HepG2 (cell line): ENCODE measurements around the gene PSMD1. TPM values are rescaled to one million over a fixed set of nuclear protein-coding genes. Genes with fewer than 3 reads are reported as not detected.
A peak's percentile ranks its signal among the peaks of the same experiment; 100 is the strongest.

Source experiments
- CBX5 ChIP-seq: sonication (generic); formaldehyde crosslinking; IDR thresholded peaks from 2 replicates; pipeline ENCODE4 v1.4.0; 2020; ENCODE audit warnings: missing genetic modification reagents, borderline replicate concordance
- ELF3 ChIP-seq: IDR thresholded peaks from 2 replicates; pipeline ENCODE4 v1.6.1; 2016; ENCODE audit warnings: missing genetic modification reagents, missing compliant biosample characterization
- FOXP1 ChIP-seq, 2 experiments: fragments of 450-650 bp in 1 of 2; IDR thresholded peaks; 2 replicates each; pipeline ENCODE4 v1.6.1; 2017 to 2018; ENCODE audit warnings: antibody characterized with exemption in 1 of 2
- NFIB ChIP-seq: sonication (generic); formaldehyde crosslinking; IDR thresholded peaks from 2 replicates; pipeline ENCODE4 v1.9.0; 2021; ENCODE audit warnings: missing genetic modification reagents, mild to moderate bottlenecking, borderline replicate concordance
- PLRG1 ChIP-seq: fragments of 450-650 bp; conservative IDR thresholded peaks from 2 replicates; pipeline ENCODE4 v1.6.1; 2016
- TBX2 ChIP-seq: sonication (generic); formaldehyde crosslinking; IDR thresholded peaks from 2 replicates; pipeline ENCODE4 v1.5.0; 2020; ENCODE audit warnings: missing genetic modification reagents, mild to moderate bottlenecking, borderline replicate concordance
- ZFX ChIP-seq: sonication (generic); formaldehyde crosslinking; IDR thresholded peaks from 2 replicates; pipeline ENCODE4 v1.4.0; 2020; ENCODE audit warnings: mild to moderate bottlenecking, low read depth, missing genetic modification reagents, moderate library complexity
- ZMYM4 ChIP-seq: sonication (generic); formaldehyde crosslinking; IDR thresholded peaks from 2 replicates; pipeline ENCODE4 v1.8.1; 2023; ENCODE audit warnings: mild to moderate bottlenecking, missing genetic modification reagents
- ZNF12 ChIP-seq: sonication (generic); formaldehyde crosslinking; IDR thresholded peaks from 2 replicates; pipeline ENCODE4 v1.5.0; 2020; ENCODE audit warnings: missing genetic modification reagents
- ZNF251 ChIP-seq: sonication (generic); formaldehyde crosslinking; IDR thresholded peaks from 2 replicates; pipeline ENCODE4 v1.9.0; 2021; ENCODE audit warnings: mild to moderate bottlenecking, missing genetic modification reagents
- ZNF329 ChIP-seq: sonication (generic); formaldehyde crosslinking; IDR thresholded peaks from 2 replicates; pipeline ENCODE4 v1.9.0; 2021; ENCODE audit warnings: low read depth, mild to moderate bottlenecking, missing genetic modification reagents
- ZNF335 ChIP-seq: sonication (generic); formaldehyde crosslinking; IDR thresholded peaks from 2 replicates; pipeline ENCODE4 v1.4.0; 2020; ENCODE audit warnings: missing genetic modification reagents
- ZNF674 ChIP-seq: sonication (generic); formaldehyde crosslinking; IDR thresholded peaks from 2 replicates; pipeline ENCODE4 v1.5.0; 2020; ENCODE audit warnings: low read depth, mild to moderate bottlenecking, missing genetic modification reagents
- ZNF75D ChIP-seq: sonication (generic); formaldehyde crosslinking; IDR thresholded peaks from 2 replicates; pipeline ENCODE4 v1.8.1; 2023; ENCODE audit warnings: missing genetic modification reagents, mild to moderate bottlenecking, borderline replicate concordance
- ZNF761 ChIP-seq: sonication (generic); formaldehyde crosslinking; conservative IDR thresholded peaks from 2 replicates; pipeline ENCODE4 v1.4.0; 2020; ENCODE audit warnings: mild to moderate bottlenecking, missing genetic modification reagents
- ZZZ3 ChIP-seq: sonication (generic); formaldehyde crosslinking; IDR thresholded peaks from 2 replicates; pipeline ENCODE4 v1.4.0; 2020; ENCODE audit warnings: missing genetic modification reagents, mild to moderate bottlenecking, borderline replicate concordance
- polyA plus RNA-seq, 8 experiments: library from polyadenylated mRNA; depleted of rRNA in 3 of 8; stranded (reverse) in 7 of 8; unstranded in 1 of 8; fragments of >200 nt; fragmentation: Illumina TruSeq in 4 of 8; extraction: Trizol in 4 of 8; gene quantifications; 2 replicates each; pipeline versions ENCODE4 v1.2.1 to v1.2.3, GENCODE V29; 2011 to 2016; ENCODE audit warnings: low read depth in 4 of 8, missing spikeins in 1 of 8, mixed read lengths in 1 of 8; ENCODE audit not compliant: insufficient read depth in 1 of 8
- total RNA-seq, 5 experiments: library from RNA; depleted of rRNA; stranded (reverse); fragments of >200 nt; fragmentation: Illumina TruSeq; extraction: Trizol; gene quantifications; 2 replicates each; pipeline ENCODE4 v1.2.3, GENCODE V29; 2016; ENCODE audit warnings: low read depth in 1 of 5
- TF ChIP-seq, protein P1 (sequence below): sonication (generic); formaldehyde crosslinking; IDR thresholded peaks from 2 replicates; pipeline ENCODE4 v1.4.0; 2020; ENCODE audit warnings: missing genetic modification reagents, low read depth, mild to moderate bottlenecking, borderline replicate concordance
- TF ChIP-seq, protein P2 (sequence below): sonication (generic); formaldehyde crosslinking; IDR thresholded peaks from 2 replicates; pipeline ENCODE4 v1.4.0; 2020; ENCODE audit warnings: mild to moderate bottlenecking, missing genetic modification reagents
- TF ChIP-seq, protein P3 (sequence below): sonication (generic); formaldehyde crosslinking; IDR thresholded peaks from 2 replicates; pipeline ENCODE4 v1.4.0; 2020; ENCODE audit warnings: missing genetic modification reagents
- TF ChIP-seq, protein P4 (sequence below): sonication (generic); formaldehyde crosslinking; IDR thresholded peaks from 2 replicates; pipeline ENCODE4 v1.5.0; 2020; ENCODE audit warnings: missing genetic modification reagents

Gene PSMD1
- total and polyA plus RNA-seq, 2 of the 13 experiments (the other 11 are each of a cell fraction or from before 2014, with no cell fraction given) = 136 to 191 TPM

DNA sequence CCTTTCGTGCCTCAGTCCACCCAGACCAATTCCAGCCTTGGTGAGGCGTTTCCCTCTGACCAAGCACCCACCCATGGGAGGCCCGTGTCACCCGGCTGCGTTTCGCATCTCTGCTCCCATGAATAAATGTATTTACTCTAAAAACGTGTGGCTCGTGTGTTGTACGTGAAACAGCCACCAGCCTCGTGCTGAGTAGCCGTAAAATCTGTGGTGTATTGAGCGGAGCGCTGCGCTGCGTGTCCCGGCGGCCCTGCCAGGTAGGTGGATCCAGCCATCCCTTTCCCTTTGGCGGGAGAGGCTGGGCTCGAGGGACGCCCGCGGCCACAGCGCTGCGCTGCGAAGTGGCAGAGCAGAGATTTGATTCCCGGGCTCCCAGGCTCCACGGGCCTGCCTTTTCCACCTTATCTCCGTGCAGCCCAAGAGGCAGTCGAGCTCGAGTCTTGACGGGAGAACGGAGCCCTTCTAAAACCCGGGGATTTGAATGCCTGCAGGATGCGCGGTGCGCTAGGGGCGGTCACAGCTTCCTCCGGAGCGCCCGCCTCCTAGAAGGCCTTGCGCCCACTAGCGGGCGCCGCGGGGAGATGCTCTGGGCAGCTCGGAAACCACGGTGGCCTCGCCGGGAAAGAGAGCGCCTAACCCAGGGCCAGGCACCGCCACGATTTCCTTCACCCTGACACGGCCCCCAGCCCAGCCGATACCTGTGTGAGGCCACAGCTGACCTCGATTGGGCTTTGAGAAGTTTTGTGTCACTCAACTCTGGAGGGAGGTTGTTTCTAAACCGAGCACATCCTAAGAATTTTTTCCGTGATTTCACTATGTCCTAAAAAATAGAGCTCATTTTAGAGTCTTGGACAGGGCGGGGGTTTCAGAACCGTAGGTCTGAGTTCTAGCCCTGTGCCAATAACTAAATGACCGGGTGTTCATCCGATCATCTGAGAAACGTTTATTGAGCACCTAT is 3.9 kb upstream of the PSMD1 start (continued):
- TF ChIP-seq FOXP1 (IDR thresholded peaks at IDR 0.05) (no peak), FOXP1 (CRISPR knock-in tag; IDR thresholded peaks at IDR 0.05) (no peak), ZNF12 (peak; percentile 65), ZZZ3 (CRISPR knock-in tag) (0 out of 2 replicates have a peak, but pooled peaks have one; percentile 29), CBX5 (peak; percentile 30; the same call in 1 of the 2 replicates), ELF3 (CRISPR knock-in tag) (peak; percentile 59; the same call in 1 of the 2 replicates), ZMYM4 (CRISPR knock-in tag) (peak; percentile 75; the same call in 1 of the 2 replicates), ZNF251 (peak; percentile 85; the same call in 1 of the 2 replicates), TBX2 (CRISPR knock-in tag) (peak; percentile 87), ZNF329 (CRISPR knock-in tag) (0 out of 2 replicates have a peak, but pooled peaks have one; percentile 34), ZNF674 (CRISPR knock-in tag) (no peak), ZNF75D (CRISPR knock-in tag) (no peak), PLRG1 (no peak), NFIB (CRISPR knock-in tag) (no peak), ZNF335 (CRISPR knock-in tag) (peak; percentile 98), ZNF761 (CRISPR knock-in tag) (peak; percentile 94), ZFX (CRISPR knock-in tag) (peak; percentile 86)
- TF ChIP-seq, protein P1, sequence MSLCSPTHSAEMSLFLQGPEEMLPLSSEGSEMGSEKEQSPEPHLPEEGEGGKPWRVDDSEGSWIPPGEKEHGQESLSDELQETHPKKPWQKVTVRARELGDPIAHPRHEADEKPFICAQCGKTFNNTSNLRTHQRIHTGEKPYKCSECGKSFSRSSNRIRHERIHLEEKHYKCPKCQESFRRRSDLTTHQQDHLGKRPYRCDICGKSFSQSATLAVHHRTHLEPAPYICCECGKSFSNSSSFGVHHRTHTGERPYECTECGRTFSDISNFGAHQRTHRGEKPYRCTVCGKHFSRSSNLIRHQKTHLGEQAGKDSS (CRISPR knock-in tag) = peak; percentile 88; the same call in 1 of the 2 replicates
- TF ChIP-seq, protein P2, sequence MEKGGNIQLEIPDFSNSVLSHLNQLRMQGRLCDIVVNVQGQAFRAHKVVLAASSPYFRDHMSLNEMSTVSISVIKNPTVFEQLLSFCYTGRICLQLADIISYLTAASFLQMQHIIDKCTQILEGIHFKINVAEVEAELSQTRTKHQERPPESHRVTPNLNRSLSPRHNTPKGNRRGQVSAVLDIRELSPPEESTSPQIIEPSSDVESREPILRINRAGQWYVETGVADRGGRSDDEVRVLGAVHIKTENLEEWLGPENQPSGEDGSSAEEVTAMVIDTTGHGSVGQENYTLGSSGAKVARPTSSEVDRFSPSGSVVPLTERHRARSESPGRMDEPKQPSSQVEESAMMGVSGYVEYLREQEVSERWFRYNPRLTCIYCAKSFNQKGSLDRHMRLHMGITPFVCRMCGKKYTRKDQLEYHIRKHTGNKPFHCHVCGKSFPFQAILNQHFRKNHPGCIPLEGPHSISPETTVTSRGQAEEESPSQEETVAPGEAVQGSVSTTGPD = peak; percentile 47; the same call in 1 of the 2 replicates
- TF ChIP-seq, protein P3, sequence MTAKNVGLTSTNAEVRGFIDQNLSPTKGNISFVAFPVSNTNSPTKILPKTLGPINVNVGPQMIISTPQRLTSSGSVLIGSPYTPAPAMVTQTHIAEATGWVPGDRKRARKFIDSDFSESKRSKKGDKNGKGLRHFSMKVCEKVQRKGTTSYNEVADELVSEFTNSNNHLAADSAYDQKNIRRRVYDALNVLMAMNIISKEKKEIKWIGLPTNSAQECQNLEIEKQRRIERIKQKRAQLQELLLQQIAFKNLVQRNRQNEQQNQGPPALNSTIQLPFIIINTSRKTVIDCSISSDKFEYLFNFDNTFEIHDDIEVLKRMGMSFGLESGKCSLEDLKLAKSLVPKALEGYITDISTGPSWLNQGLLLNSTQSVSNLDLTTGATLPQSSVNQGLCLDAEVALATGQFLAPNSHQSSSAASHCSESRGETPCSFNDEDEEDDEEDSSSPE (CRISPR knock-in tag) = peak; percentile 86
- TF ChIP-seq, protein P4, sequence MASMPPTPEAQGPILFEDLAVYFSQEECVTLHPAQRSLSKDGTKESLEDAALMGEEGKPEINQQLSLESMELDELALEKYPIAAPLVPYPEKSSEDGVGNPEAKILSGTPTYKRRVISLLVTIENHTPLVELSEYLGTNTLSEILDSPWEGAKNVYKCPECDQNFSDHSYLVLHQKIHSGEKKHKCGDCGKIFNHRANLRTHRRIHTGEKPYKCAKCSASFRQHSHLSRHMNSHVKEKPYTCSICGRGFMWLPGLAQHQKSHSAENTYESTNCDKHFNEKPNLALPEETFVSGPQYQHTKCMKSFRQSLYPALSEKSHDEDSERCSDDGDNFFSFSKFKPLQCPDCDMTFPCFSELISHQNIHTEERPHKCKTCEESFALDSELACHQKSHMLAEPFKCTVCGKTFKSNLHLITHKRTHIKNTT (CRISPR knock-in tag) = no peak
